HG02610 (cell line): ENCODE results near the gene PTPN18.
"Not testable (repeated sequence)": the region's sequence is repeated elsewhere in the genome, so short reads cannot be mapped to it uniquely, and the experiment has no call there.

Experiments
- ATAC-seq: cut with Tn5 transposase; IDR thresholded peaks from one replicate; pipeline ENCODE4 v1.9.1; 2021; ENCODE audit warnings: mild to moderate bottlenecking, moderate library complexity; ENCODE audit not compliant: unreplicated experiment

The PTPN18 gene, protein sequence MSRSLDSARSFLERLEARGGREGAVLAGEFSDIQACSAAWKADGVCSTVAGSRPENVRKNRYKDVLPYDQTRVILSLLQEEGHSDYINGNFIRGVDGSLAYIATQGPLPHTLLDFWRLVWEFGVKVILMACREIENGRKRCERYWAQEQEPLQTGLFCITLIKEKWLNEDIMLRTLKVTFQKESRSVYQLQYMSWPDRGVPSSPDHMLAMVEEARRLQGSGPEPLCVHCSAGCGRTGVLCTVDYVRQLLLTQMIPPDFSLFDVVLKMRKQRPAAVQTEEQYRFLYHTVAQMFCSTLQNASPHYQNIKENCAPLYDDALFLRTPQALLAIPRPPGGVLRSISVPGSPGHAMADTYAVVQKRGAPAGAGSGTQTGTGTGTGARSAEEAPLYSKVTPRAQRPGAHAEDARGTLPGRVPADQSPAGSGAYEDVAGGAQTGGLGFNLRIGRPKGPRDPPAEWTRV

DNA sequence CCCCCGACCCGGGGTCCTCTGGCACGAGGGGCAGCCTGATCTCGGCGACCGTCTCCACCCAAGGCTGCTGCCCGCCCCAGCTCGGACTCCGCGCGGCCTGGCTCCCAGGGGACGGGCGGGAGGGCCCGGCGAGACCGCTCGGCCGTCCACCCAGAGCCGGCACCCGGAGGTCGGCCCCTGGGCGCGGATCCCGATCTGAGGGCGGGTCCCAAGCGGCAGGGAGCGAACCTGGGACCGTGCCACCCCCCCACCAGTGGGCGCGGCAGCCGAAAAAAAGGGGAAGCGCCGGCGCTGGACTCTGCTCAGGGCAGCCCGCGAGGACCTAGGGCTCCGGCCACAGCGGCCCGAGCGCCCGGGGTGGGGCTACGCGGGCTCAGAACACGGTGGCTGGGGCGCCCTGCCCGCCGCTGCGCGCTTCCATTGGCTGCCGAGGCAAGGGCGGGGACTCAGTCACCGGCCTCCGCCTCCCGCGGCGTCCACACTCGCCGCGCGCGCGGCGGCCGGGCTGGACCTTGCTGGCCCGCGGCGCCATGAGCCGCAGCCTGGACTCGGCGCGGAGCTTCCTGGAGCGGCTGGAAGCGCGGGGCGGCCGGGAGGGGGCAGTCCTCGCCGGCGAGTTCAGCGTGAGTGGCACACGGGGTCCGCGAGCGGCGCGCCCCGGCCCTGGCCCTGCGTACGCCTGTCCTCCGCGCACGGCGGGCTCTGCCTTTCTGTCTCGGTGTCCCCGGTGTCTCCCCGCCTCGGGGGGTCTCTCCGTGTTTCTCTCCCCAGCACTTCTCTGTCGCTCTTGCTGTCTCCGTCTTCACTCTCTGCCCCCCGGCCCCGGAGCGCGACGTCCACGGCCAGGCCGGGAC, at the start of gene PTPN18:
Gene PTPN18 (plus strand): TSS at position 479 of the 854 bp plus-strand sequence. CDS start 52 bp downstream, at position 531.
- ATAC-seq = peak; percentile 90

DNA sequence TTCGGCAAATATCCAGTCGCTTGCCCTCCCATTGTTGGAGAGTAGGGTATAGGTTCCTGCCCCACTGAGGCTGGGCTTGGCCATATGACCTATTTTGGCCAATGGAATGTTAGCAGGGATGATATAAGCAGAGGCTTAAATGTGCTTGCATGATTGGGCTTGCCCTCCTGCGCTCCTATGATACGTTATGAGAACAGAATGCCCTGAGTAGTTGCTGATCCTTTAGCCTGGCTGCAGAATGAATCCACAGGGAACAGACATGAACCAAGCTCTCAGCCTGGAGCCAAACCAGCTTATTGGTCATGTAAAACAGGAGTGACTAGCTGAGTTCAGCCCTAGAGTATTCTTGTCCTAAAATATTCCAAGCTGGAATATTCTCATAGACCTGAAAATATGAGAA, 48.0 kb upstream of the PTPN18 start:
- ATAC-seq = no peak

GRCh38 chr2:130310881-130311280, 45.0 kb upstream of the PTPN18 start:
- ATAC-seq = no peak

GRCh38 chr2:130313812-130314334, 42.0 kb upstream of the PTPN18 start:
- ATAC-seq = no peak

GRCh38 chr2:130314377-130314776, 41.5 kb upstream of the PTPN18 start:
- no peak for ATAC-seq

- no peak for ATAC-seq
These were observed 39.3 kb upstream of the PTPN18 start for GRCh38 chr2:130316596-130316995.

GRCh38 chr2:130318906-130319305, 37.0 kb upstream of the PTPN18 start:
- no peak for ATAC-seq

- ATAC-seq = no peak
These were observed 36.3 kb upstream of the PTPN18 start for GRCh38 chr2:130319536-130319935.

GRCh38 chr2:130327703-130328527, 27.9 kb upstream of the PTPN18 start:
- ATAC-seq = no peak

GRCh38 chr2:130328710-130329109, 27.1 kb upstream of the PTPN18 start:
- no peak for ATAC-seq

- peak; percentile 83 for ATAC-seq
These were observed 23.4 kb upstream of the PTPN18 start for GRCh38 chr2:130332271-130333073.

GRCh38 chr2:130333253-130333652, 22.6 kb upstream of the PTPN18 start:
- ATAC-seq = not testable (repeated sequence)

- no peak for ATAC-seq
These were observed 21.8 kb upstream of the PTPN18 start for GRCh38 chr2:130334026-130334425.

DNA sequence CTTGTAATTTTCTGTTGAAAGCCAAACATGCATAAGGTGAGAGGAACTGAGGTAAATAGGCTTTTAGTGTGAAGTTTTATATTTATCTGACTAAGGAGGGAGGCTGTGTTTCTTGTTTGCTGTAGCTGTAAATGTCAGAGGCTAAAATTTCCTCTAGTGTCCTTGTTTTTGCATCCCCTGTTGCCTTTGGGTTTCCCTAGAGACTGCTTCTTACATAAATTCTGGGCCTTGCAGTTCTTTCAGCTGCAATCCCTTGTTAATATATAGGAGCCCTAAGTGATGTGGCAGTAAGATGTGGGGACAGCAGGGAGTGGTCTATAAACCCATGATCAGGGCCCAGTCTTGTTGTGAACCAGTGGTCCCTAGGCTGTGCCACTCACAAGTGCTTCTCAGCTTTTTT, 20.6 kb upstream of the PTPN18 start:
- no peak for ATAC-seq

- no peak for ATAC-seq
These were observed 19.5 kb upstream of the PTPN18 start for GRCh38 chr2:130336150-130336876.

- no peak for ATAC-seq
These were observed 18.8 kb upstream of the PTPN18 start for GRCh38 chr2:130336877-130337734.

DNA sequence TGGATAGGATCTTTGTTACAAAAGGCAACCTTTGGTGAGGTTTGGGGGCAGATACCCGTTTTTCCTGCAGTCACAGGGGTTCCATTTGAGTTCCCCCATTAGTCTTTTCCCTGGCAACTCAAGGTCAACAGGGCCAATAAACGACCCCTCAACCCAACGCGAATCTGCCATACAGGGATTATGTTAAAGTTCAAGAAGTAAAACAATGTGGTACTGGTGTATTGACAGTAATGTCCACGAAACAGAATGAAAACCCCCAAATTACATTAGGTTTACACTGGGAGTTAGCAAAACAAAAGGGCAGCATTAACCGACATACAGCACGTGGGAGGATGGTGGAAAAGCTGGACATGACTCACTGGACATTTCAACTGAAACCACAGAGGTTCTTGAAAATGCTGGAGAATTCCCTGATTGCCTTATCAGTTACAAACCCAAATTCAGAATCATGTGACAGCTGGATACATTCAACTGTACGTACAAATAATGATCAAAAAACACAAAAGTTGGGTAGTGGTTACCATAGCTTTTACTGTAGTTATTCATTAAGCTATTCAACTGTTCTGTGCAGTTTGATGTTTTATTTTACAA, 18.0 kb upstream of the PTPN18 start:
- ATAC-seq = no peak

- no peak for ATAC-seq
These were observed 17.0 kb upstream of the PTPN18 start for GRCh38 chr2:130338793-130339345.
